GM12878 (cell line): ENCODE measurements around the gene CD300A. TPM values are rescaled to one million over a fixed set of nuclear protein-coding genes. Genes with fewer than 3 reads are reported as not detected.

Experiments used
- GATAD2B ChIP-seq: fragments of 450-650 bp; conservative IDR thresholded peaks from 2 replicates; pipeline ENCODE4 v1.6.1; 2017; ENCODE audit warnings: low read depth, mild to moderate bottlenecking, moderate library complexity
- JUND ChIP-seq: IDR thresholded peaks from 2 replicates; pipeline ENCODE4 v1.6.1; 2012; ENCODE audit warnings: low read depth, mild to moderate bottlenecking, low read length, improper control_type of control experiment, moderate library complexity
- MTA3 ChIP-seq: IDR thresholded peaks from 2 replicates; pipeline ENCODE4 v1.6.1; 2012; ENCODE audit warnings: low read length, inconsistent platforms, borderline replicate concordance
- NR2C1 ChIP-seq: fragments of 450-650 bp; IDR thresholded peaks from 2 replicates; pipeline ENCODE4 v1.6.1; 2017; ENCODE audit warnings: antibody characterized with exemption, mild to moderate bottlenecking, moderate library complexity
- PBX3 ChIP-seq: IDR thresholded peaks from 2 replicates; pipeline ENCODE4 v1.6.1; 2011; ENCODE audit warnings: mild to moderate bottlenecking, low read depth, low read length, moderate library complexity; ENCODE audit not compliant: insufficient replicate concordance
- PRDM15 ChIP-seq: fragments of 450-650 bp; formaldehyde crosslinking; IDR thresholded peaks from 2 replicates; pipeline ENCODE4 v1.4.0; 2020; ENCODE audit warnings: mild to moderate bottlenecking, moderate library complexity
- RB1 ChIP-seq: fragments of 450-650 bp; formaldehyde crosslinking; IDR thresholded peaks from 2 replicates; pipeline ENCODE4 v1.6.1; 2017; ENCODE audit warnings: mild to moderate bottlenecking, borderline replicate concordance
- RUNX3 ChIP-seq: IDR thresholded peaks from 2 replicates; pipeline ENCODE4 v1.6.1; 2012; ENCODE audit warnings: low read length, inconsistent platforms
- SIX5 ChIP-seq: IDR thresholded peaks from 2 replicates; pipeline ENCODE4 v1.6.1; 2011; ENCODE audit warnings: mild to moderate bottlenecking, low read depth, low read length, moderate library complexity; ENCODE audit not compliant: severe bottlenecking
- SPI1 ChIP-seq: IDR thresholded peaks from 2 replicates; pipeline ENCODE4 v1.6.1; 2011; ENCODE audit warnings: low read depth, mild to moderate bottlenecking, low read length, moderate library complexity, borderline replicate concordance; ENCODE audit not compliant: insufficient read depth
- SREBF1 ChIP-seq: IDR thresholded peaks from 2 replicates; pipeline ENCODE4 v1.6.1; 2012; ENCODE audit warnings: mild to moderate bottlenecking, low read length
- SREBF2 ChIP-seq: IDR thresholded peaks from 2 replicates; pipeline ENCODE4 v1.6.1; 2012; ENCODE audit warnings: mild to moderate bottlenecking, low read length
- STAT3 ChIP-seq: IDR thresholded peaks from 2 replicates; pipeline ENCODE4 v1.6.1; 2011; ENCODE audit warnings: low read depth, low read length, improper control_type of control experiment
- USF1 ChIP-seq: IDR thresholded peaks from 2 replicates; pipeline ENCODE4 v1.6.1; 2011; ENCODE audit warnings: borderline replicate concordance, low read depth, mild to moderate bottlenecking, moderate library complexity, mixed read lengths, low read length; ENCODE audit not compliant: insufficient read depth; ENCODE audit errors: extremely low read length
- USF2 ChIP-seq: IDR thresholded peaks from 2 replicates; pipeline ENCODE4 v1.6.1; 2011; ENCODE audit warnings: low read depth, low read length, improper control_type of control experiment, borderline replicate concordance
- ZNF592 ChIP-seq: fragments of 450-650 bp; IDR thresholded peaks from 2 replicates; pipeline ENCODE4 v1.6.1; 2017; ENCODE audit warnings: mild to moderate bottlenecking, moderate library complexity
- polyA plus RNA-seq, 11 experiments: library from polyadenylated mRNA; depleted of rRNA in 4 of 11; unstranded in 6 of 11; stranded (reverse) in 5 of 11; fragments of >200 nt; fragmentation: Nextera tagmentation in 4 of 11; fragmentation: Illumina TruSeq in 1 of 11; extraction: Ambion mirVana in 4 of 11; extraction: Trizol in 1 of 11; gene quantifications; 1 replicate in 1 of 11; 2 replicates in 10 of 11; pipeline versions ENCODE4 v1.2.1 to v1.2.3, GENCODE V29; 2011 to 2016; ENCODE audit warnings: inconsistent platforms in 2 of 11, missing spikeins in 2 of 11, low read depth in 1 of 11
- total RNA-seq, 4 experiments: library from RNA; depleted of rRNA in 3 of 4; stranded (reverse); fragments of >200 nt in 3 of 4; fragmentation: Illumina TruSeq in 1 of 4; extraction: Trizol in 1 of 4; gene quantifications; 2 replicates each; pipeline versions ENCODE4 v1.2.1 to v1.2.3, GENCODE V29; 2013 to 2021

CD300A gene
- total and polyA plus RNA-seq, 10 of the 15 experiments (the other 5 are each of a cell fraction or from before 2014, with no cell fraction given): 10.6 to 128 (median 36.1) TPM

- no peak for TF ChIP-seq ZNF592
- no peak for TF ChIP-seq JUND
- no peak for TF ChIP-seq SPI1
- no peak for TF ChIP-seq USF1
- TF ChIP-seq MTA3: no peak
- no peak for TF ChIP-seq PBX3
- no peak for TF ChIP-seq RB1
- TF ChIP-seq SREBF1: no peak
- no peak for TF ChIP-seq USF2
- TF ChIP-seq STAT3: no peak
- no peak for TF ChIP-seq GATAD2B
- TF ChIP-seq SIX5: no peak
- TF ChIP-seq RUNX3: peak; percentile 39
- TF ChIP-seq NR2C1: no peak
- TF ChIP-seq PRDM15: no peak
- no peak for TF ChIP-seq SREBF2
Measured at GRCh38 chr17:74466828-74467184, 372 bp downstream of the CD300A start (continued).
